Measurements from ENCODE around the gene ELOB.
A peak's percentile ranks its signal among the peaks of the same experiment; 100 is the strongest.

The ELOB gene

GRCh38 chr16:2752850-2753732, 24.0 kb downstream of the ELOB start (continued):
- TF ChIP-seq ZFP69B (tag by site-specific recombination; IDR thresholded peaks at IDR 0.05) = no peak
- TF ChIP-seq ZNF302 (tag by site-specific recombination; IDR thresholded peaks at IDR 0.05; ENCODE audit: low read depth) = no peak
- TF ChIP-seq SP3 (tag by site-specific recombination; IDR thresholded peaks at IDR 0.05) = peak; percentile 59
- TF ChIP-seq ZFP41 (tag by site-specific recombination; IDR thresholded peaks at IDR 0.05; ENCODE audit: borderline replicate concordance) = no peak
- no peak for TF ChIP-seq ZNF664 (tag by site-specific recombination; IDR thresholded peaks at IDR 0.05)
- TF ChIP-seq SALL2 (tag by site-specific recombination; IDR thresholded peaks at IDR 0.05; ENCODE audit: borderline replicate concordance) = no peak
- no peak for TF ChIP-seq ZSCAN18 (tag by site-specific recombination; IDR thresholded peaks at IDR 0.05)
- TF ChIP-seq ZXDB (tag by site-specific recombination; IDR thresholded peaks at IDR 0.05) = peak; percentile 70
- TF ChIP-seq ZNF473 (tag by site-specific recombination; IDR thresholded peaks at IDR 0.05) = no peak
- TF ChIP-seq ZNF776 (tag by site-specific recombination; IDR thresholded peaks at IDR 0.05; ENCODE audit: borderline replicate concordance) = no peak
- TF ChIP-seq ZNF211 (tag by site-specific recombination; IDR thresholded peaks at IDR 0.05; ENCODE audit: low read depth) = no peak
- TF ChIP-seq ZNF19 (tag by site-specific recombination; IDR thresholded peaks at IDR 0.05; ENCODE audit: low read depth) = no peak
- TF ChIP-seq ZNF623 (tag by site-specific recombination; IDR thresholded peaks at IDR 0.05) = 0 out of 2 replicates have a peak, but pooled peaks have one; percentile 9
- no peak for TF ChIP-seq ZNF549 (tag by site-specific recombination; IDR thresholded peaks at IDR 0.05)
- peak; percentile 45; the same call in 1 of the 2 replicates for TF ChIP-seq ZBTB11 (tag by site-specific recombination; conservative IDR thresholded peaks at IDR 0.05; ENCODE audit: low read depth)
- TF ChIP-seq GLIS2 (tag by site-specific recombination; IDR thresholded peaks at IDR 0.05) = no peak; the same call in none of the 2 replicates
- no peak for TF ChIP-seq ZNF830 (tag by site-specific recombination; IDR thresholded peaks at IDR 0.05; ENCODE audit: low read depth)
- 0 out of 2 replicates have a peak, but pooled peaks have one; percentile 48 for TF ChIP-seq ZNF324 (tag by site-specific recombination; IDR thresholded peaks at IDR 0.05)
- TF ChIP-seq KLF9 (tag by site-specific recombination; IDR thresholded peaks at IDR 0.05; ENCODE audit: low read depth) = 0 out of 2 replicates have a peak, but pooled peaks have one; percentile 24
- TF ChIP-seq ZNF660 (tag by site-specific recombination; IDR thresholded peaks at IDR 0.05) = no peak
- peak; percentile 87 for TF ChIP-seq ZNF398 (tag by site-specific recombination; IDR thresholded peaks at IDR 0.05)
- TF ChIP-seq, protein P1, sequence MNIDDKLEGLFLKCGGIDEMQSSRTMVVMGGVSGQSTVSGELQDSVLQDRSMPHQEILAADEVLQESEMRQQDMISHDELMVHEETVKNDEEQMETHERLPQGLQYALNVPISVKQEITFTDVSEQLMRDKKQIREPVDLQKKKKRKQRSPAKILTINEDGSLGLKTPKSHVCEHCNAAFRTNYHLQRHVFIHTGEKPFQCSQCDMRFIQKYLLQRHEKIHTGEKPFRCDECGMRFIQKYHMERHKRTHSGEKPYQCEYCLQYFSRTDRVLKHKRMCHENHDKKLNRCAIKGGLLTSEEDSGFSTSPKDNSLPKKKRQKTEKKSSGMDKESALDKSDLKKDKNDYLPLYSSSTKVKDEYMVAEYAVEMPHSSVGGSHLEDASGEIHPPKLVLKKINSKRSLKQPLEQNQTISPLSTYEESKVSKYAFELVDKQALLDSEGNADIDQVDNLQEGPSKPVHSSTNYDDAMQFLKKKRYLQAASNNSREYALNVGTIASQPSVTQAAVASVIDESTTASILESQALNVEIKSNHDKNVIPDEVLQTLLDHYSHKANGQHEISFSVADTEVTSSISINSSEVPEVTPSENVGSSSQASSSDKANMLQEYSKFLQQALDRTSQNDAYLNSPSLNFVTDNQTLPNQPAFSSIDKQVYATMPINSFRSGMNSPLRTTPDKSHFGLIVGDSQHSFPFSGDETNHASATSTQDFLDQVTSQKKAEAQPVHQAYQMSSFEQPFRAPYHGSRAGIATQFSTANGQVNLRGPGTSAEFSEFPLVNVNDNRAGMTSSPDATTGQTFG (tag by site-specific recombination; IDR thresholded peaks at IDR 0.05; ENCODE audit: borderline replicate concordance) = no peak
- no peak for TF ChIP-seq ZNF704 (tag by site-specific recombination; IDR thresholded peaks at IDR 0.05)
- TF ChIP-seq ZNF544 (tag by site-specific recombination; IDR thresholded peaks at IDR 0.05) = no peak
- no peak for TF ChIP-seq FEZF1 (tag by site-specific recombination; IDR thresholded peaks at IDR 0.05)
- no peak for TF ChIP-seq ZNF529 (tag by site-specific recombination; IDR thresholded peaks at IDR 0.05; ENCODE audit: insufficient replicate concordance)
- 0 out of 2 replicates have a peak, but pooled peaks have one; percentile 36 for TF ChIP-seq ZBTB7A (tag by site-specific recombination; IDR thresholded peaks at IDR 0.05; ENCODE audit: low read depth)
- TF ChIP-seq ZNF24 (tag by site-specific recombination; IDR thresholded peaks at IDR 0.05) = 0 out of 2 replicates have a peak, but pooled peaks have one; percentile 34
- TF ChIP-seq ZNF248 (tag by site-specific recombination; IDR thresholded peaks at IDR 0.05) = no peak
